ENCODE data around the gene ZNF419.

DNA sequence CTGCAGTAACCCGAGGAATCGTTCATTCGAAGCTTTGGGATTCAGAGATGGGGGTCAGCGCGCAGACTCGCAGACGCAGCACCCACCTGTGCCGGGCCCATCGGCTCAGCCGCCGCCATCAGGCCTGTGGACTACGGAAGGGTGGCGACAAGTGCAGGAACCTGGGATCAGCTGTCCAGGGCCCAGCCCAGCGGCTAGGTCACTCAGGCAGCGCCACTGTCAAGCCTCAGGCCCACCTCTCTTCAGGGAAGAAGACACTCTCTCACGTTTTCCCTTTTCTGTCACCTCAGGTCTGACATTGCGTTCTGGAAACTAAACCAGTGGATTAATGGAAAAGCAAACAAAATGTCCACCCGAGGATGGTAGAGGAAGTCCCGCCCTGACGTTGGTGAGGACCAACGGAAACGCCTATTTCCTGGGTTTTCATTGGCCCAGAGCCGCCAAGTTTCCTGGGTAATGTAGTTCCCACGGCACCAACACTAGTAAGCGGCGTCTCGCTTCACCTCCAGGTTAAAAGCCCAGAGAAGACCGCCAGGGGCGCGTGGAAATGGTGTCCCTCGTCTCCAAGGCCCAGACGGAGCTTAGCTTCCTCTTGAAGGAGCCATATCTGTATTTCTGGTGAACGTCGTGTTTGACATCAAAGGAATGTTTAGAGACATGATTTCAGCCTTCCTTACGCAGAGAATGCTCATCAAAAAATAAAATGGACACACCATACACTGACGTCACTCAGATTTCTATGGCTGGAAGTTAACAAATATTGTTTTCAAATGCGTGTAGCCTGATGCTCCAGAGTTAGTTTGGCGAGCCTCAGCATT, 10.2 kb upstream of the ZNF419 start, which contains the start of gene ZNF772:
- peak; percentile 70 for TF ChIP-seq POLR2AphosphoS5 (IDR thresholded peaks at IDR 0.05; ENCODE audit: low read depth, low read length)
- no peak for TF ChIP-seq TAF1 (IDR thresholded peaks at IDR 0.05; ENCODE audit: low read depth, low read length)
- TF ChIP-seq POLR2A (IDR thresholded peaks at IDR 0.05; ENCODE audit: low read depth, low read length): 0 out of 2 replicates have a peak, but pooled peaks have one; percentile 41

All from GM12891 (cell line).